SIG-M5 treated with dmso at 0.1 percent for 504 hours (cell line): ENCODE measurements around the gene ACSL1.
A peak's percentile ranks its signal among the peaks of the same experiment; 100 is the strongest.
"Not testable (repeated sequence)": the region's sequence is repeated elsewhere in the genome, so short reads cannot be mapped to it uniquely, and the experiment has no call there.

ENCODE experiments used
- DNase-seq: peaks from one replicate; lab custom pipeline; 2025; ENCODE audit not compliant: unreplicated experiment; lab: John Stamatoyannopoulos, UW

ACSL1 gene

DNA sequence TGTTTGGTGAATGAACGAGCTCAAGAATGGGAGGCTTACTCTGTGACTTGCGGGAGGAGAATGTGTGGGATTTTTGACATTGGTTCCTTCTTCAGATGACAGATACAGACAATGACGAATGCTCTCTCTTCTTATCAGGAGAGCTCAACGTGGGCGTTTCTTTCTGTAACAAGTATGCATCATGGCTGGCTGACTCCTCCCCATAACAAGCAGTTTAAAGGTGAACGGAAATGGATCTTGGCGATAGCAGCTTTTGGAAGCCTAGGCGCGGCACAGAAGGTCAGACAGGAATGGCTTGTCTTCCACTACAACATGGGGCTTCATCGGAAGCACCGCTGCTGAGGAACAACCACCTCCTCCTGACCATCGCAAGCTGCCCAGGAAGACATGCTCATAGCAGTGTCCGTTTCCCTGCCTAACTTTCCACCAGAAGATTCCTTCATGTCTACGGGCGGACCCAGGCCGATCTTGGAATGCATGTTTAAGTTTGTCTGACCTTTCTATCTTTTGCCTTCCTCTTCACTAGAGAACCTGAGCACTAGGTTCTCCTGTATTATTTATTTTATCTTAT, 18.3 kb upstream of the ACSL1 start:
- no peak for DNase-seq

DNA sequence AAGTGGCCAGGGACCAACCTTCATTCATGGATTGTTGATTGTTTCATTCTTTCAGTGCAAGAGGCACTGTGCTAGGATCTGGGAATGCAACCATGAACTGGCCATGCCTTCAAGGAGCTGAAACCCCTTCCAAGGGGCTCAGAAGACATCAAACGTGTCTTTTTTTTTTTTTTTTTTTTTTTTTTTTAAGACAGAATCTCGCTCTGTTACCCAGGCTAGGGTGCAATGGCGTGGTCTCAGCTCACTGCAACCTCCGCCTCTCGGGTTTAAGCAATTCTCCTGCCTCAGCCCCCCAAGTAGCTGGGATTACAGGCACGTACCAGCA, 13.3 kb upstream of the ACSL1 start:
- not testable (repeated sequence) for DNase-seq

- DNase-seq: no peak
Observed at GRCh38 chr4:184838249-184839074, 12.7 kb upstream of the ACSL1 start.

DNA sequence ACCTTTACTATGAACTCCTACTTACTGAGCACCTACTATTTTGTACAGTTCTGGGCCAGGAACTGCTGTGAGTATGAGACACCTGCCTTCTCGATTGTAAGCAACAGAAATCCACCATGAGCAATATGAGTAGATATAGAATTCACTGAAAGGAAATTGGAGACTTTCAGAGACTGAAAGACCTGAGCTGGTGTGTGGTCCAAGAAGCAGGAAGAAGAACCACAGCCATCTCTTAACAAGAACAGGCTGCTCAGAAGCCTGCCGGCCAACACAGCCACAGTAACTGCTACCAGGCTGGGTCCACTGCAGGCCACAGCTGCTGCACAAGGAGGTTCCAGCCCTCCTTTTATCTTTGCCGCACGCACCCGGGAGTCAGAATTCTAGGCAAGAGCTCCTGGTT, 10.8 kb upstream of the ACSL1 start:
- no peak for DNase-seq

GRCh38 chr4:184833046-184833838, 7.5 kb upstream of the ACSL1 start:
- peak; percentile 97 for DNase-seq

- DNase-seq: no peak
Observed at GRCh38 chr4:184831153-184831552, 5.4 kb upstream of the ACSL1 start.

DNA sequence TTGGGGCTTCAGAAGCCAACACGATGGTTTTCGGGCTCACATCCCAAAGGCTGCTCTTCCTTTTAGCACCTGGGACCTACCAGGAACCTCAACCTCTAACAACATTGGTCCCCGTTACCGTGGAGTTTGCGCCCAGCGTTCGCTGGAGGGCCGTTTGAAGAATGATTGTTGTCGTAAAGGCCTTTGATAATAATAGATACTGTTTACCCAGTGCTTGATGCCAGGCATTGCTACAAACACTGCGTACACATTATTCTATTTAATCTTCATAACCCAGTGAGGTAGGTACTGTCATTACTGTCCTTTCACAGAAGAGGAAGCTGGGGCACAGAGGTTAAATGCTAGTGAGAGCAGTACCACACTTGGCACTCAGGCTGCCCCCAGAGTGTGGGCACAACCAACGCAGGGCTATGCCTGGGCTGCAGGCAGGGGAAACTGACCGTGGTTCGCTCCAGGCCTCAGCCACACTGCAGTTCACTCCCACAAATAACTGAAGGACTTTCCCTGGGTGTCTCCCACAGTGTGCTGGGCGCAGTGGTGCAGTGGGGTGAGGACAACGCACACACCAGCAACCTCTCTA, 1.0 kb upstream of the ACSL1 start:
- peak; percentile 39 for DNase-seq

DNA sequence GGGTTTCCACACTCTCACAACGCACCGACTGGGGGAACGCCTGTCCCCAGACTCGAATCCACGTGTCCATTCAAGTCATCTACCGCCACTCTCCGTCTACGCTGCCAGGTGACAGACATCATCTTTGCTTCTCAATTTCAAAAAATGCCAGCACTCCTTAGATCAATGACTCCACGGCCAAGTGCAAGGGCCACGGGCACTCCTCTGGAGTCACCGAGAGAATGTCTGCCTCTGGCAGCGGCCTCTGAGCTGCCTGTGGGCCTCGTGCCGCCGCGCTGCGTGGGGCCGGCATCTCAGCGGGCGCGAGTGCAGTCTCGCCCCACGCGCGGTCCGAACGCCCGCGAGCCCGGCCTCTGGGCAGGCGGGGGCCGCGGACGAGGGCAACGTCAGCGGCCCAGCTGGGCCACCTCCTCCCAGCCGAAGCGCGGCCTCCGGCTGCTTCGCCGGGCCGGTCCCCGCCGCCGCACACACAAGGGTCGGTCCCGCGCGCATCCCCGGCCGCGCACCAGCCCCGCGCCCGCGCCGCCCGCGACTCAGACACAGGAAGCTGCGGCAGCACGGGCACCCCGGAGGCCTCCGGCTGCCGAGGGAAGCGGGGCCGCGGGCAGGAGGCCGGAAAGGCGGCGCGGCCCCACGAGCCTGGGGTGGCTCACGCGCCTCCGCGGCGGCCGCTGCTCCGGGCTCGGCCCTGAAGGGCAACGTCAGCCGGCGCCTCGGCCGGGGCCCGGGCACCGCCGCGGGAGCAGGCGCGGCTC, 450 bp downstream of the ACSL1 start:
- no peak for DNase-seq

DNA sequence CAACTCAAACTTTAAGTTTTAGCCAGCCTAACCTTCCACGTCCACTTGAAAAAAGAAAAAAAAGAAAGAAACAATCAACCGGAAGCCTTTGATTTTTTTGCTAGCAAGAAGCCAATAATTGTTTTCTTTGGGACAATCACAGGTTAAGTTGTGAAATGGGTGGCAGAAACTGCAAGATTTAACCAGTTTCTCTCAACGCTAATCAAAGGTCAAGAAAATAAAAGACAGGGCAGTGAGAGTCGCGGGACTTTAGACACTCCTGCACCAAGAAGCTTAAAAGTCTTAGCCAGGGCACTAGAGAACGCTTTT, 1.0 kb downstream of the ACSL1 start:
- no peak for DNase-seq

DNA sequence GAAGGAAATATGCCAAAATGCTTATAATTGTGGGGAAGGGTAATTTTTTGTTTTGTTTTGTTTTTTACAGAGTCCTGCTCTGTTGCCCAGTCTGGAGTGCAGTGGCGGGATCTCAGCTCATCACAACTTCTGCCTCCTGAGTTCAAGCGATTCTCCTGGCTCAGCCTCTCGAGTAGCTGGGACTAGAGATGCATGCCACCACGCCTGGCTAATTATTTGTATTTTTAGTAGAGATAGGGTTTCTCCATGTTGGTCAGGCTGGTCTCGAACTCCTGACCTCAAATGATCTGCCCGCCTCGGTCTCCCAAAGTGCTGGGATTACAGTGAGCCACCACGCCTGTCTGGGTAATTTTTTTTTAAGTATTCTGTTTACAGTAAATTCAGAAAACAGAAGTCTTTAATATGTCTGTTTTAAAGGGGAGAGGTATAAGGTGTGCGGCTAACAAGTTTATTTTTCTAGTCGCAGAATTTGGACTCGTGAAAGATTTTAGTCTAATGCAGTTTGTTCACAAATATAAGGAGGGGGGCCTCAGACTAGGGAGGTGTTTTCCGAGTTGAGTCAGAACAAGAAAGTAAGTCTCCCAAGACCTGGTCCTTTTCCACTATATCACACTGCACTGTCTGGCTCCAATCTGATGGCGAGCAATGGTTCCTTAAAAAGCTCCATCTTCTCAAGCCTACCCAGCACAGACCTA, 1.5 kb downstream of the ACSL1 start:
- DNase-seq: peak; percentile 23

GRCh38 chr4:184823014-184823413, 2.8 kb downstream of the ACSL1 start:
- peak; percentile 20 for DNase-seq

- DNase-seq: no peak
Observed at GRCh38 chr4:184822356-184822755, 3.4 kb downstream of the ACSL1 start.

- peak; percentile 40 for DNase-seq
Observed at GRCh38 chr4:184821242-184821641, 4.5 kb downstream of the ACSL1 start.

GRCh38 chr4:184819786-184820185, 6.0 kb downstream of the ACSL1 start:
- DNase-seq: peak; percentile 41

DNA sequence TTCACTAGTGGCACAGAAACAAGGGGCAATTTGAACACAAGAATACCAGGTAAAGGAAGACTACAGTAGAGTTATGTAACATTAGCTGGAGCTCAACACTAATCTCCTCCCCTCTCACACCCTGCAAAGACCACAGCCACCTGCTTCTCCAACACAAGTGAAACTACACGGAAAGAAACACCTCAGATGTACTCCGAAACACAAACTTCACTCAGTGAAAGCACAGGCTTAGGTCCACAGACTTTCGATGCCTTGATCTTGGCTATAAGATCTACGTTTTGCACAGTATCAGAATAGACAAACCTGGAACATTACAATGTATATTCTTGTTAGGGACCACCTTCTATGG, 7.6 kb downstream of the ACSL1 start:
- no peak for DNase-seq

DNA sequence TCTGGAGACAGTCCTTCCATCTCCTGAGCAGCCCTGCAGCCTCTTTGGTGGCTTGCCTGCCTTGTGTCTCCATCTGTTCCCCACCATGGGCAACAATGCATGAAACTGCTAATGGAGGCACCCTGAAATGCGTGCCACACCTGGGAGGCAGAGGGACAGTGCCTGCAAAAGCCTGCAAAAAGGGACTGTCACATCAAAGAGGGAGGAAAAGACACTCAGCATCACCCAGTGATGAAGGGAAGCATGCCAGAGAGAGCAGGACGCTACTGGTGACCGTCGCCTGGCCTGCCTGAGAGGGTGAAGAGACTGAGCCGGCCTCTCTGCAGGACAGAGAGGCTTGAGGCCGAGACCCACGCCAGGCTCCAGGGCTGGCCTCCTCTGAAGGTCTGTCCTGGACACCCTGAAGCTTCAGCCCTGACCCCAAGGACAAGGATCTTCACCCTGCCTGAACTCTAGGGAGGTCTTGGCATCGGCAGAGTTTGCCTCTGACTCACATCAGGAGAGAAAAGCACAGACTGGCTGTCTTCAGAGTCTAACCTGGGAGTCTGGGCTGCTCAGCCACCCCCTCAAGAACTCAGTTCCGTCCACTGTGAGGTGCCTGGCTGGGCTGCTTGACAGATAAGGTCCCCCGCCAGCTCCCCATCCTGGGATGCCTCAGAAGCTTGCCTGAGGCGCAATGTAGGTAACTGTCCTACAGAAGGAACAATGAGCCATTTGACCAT, 8.1 kb downstream of the ACSL1 start:
- no peak for DNase-seq

DNA sequence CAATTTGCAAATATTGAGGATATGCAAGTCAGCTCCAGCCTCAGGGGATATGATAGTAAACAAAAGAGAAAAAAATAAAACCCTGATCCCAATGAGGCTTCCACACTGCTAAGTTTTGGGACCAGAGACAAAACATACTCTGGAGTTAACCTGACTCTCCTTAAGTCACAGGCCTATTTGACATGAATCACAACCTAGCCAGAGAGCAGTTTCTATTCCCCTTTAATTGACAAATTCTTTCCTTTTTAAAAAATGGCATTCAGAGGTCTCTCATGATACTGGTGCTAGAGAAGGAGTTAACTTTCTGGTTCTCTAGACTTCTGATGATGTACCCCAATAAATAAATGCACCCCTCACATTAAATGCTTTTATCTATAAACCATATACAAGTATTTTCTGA, 8.8 kb downstream of the ACSL1 start:
- DNase-seq: peak; percentile 42

- DNase-seq: peak; percentile 20
Observed at GRCh38 chr4:184815046-184815877, 10.5 kb downstream of the ACSL1 start.

DNA sequence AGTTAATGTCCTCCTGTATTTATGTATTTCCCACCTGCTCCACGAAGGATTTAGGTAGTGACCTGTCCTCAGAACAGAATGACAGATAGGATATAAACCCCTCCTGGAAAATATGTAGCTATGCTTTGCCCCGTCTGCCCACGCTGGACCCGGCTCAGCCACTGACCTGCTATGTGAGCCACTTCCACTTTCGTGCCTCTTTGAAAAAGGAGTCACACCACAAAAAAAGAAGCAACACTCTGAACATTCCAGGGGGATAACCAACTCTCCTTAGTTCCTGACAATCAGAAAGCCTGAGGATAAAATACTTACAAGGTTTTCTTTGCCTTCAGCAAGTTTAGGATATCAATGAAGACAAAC, 11.1 kb downstream of the ACSL1 start:
- DNase-seq: no peak
